CD4-positive, alpha-beta T cell treated with Interferon gamma for 1 hour (primary cell): Measurements from ENCODE around the gene ESRRG.

ENCODE experiments used
- DNase-seq: peaks from one replicate; pipeline ENCODE4 v3.0.0-alpha.2; 2020

The ESRRG gene

DNA sequence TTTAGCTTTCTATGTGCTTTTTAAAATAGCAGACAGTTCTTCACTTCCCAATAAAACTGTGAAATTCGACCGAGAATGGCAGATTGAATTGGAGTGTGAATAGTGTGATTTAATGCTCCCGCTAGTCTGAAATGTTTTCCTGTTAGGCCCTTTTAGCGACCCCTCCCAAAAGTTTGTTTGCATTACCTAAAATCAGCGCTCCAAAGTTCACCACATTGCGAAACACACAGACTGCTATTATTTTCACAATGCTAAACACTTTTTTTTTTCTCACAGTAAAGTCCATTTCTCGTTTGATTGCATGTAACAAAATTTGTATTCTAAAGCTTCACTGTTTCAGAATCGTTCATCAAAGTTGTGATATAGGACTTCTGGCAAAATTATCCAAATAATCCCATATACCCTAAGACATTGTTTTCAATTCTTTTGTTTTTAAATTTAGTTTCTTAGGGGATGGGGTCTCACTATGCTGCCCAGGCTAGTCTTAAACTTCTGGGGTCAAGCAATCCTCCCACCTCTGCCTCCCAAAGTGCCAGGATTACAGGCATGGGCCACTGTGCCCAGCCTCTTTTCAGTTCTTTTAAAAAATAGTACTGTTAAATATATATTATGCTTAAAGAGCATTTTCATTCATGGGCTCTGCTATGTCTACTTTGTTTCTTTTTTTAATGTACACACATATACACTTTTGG, 223.5 kb downstream of the ESRRG start:
- no peak for DNase-seq

DNA sequence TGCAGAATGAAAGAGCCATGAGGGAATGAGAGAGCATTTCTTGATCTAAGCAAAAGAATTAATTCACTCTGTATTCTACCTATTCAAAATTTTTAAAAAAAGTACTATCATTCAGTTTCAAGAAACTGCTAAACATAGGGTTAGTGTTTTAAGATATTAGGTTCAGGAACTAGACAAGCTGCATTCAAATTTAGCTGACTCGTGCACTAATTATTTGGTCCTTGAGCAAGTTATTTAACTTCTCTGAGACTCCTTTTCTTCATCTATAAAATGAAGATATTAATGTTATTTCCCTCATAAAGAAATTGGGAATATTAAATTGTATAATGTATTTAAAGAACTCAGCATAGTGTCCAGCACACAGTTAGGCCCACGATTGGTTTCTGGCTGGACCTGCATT, 225.0 kb downstream of the ESRRG start:
- no peak for DNase-seq

DNA sequence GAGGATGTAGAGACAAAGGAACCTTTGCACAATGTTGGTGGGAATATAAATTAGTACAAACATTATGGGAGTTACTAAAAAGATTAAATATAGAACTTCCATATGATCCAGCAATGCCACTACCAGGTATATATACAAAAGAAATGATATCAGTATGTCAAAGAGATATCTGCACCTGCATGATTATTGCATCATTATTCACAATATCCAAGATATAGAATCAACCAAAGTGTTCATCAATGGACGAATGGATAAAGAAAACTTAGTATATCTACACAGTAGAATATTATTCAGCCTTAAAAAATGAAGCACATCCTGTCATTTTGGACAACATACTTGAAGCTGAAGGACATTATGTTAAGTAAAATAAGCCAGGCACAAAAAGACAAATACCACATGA, 238.2 kb downstream of the ESRRG start:
- no peak for DNase-seq

DNA sequence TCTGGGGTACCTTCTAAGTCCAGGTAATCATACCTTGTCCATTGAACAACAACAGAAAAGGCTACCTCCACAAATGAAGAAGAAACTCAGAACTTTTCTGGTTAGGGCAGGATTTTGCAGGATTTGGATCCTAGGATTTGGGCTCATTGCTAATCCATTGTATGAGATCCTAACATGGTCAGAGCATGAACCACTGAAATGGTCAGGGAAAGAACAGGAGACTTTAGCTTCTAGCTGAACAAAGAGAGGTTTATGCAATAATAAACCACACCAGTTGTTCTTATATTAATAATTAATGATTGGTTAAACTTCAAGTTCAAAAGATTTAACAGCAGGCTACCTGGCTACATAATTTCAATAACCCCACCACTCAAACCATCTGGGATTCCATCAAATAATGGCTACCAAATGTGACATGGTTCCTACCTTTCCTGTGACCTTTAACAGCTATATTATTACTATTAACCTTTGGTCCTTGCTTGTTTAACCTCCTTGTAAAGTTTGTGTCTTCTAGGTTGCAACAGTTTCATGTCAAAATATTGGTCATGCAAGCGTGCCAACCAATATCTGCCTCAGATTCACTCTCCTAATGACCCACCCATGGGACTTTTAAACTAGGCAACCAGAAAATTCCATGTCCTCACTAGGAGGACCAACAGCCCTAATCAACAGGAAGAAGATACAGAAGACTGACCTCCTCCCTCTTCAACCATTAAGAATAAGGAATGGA, 239.4 kb downstream of the ESRRG start:
- DNase-seq = no peak

DNA sequence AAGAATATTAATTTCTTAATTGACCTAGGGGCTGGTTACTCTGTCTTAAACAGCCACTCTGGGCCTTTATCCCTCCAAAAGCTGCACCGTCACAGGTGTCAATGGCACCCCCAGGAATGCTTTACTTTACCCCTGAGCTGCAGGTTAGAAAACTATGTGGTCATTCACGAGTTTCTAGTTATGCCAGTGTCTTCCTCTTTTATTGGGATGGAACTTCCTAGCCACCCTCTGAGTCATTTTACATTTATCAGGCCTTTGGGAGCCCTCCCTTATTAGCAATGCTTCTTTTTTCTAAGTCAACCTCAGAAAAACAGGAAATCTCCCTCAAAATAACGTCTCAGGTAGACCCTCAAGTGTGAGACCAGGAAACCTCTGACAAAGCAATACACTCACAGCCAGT, 240.6 kb downstream of the ESRRG start:
- no peak for DNase-seq

DNA sequence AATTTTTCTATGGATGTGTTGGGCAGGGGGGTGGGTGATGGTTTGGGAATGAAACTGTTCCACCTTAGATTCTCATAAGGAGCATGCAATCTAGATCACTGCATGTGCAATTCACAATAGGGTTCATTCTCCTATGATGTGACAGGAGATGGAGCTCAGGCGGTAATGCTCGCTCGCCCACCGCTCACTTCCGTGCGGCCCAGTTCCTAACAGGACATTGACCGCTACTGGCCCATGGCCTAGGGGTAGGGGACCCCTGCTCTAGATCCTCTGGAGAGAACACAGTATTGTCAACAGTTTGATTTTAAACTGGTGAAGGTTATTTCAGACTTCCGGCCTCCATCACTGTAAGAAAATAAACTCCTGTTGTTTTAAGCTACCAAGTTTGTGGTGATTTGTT, 245.0 kb downstream of the ESRRG start:
- DNase-seq = no peak

DNA sequence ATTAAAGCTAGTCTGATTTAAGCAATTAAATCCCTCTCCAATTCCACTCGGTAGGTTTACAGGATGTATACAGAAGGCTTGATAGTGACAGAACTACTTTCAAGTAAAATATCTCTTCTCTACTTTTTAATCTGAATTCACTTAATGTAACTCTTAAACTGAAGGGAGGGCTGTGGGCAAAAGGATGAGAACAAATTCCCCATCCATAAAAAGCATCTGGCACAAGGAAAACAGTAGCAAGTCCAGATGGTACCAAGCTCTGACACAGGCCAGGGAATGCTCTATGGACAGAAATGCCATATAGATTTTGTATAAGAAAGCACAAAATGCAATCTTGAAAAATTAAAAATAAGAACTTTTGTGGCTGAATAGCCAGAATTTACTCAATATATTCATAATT, 246.9 kb downstream of the ESRRG start:
- no peak for DNase-seq

DNA sequence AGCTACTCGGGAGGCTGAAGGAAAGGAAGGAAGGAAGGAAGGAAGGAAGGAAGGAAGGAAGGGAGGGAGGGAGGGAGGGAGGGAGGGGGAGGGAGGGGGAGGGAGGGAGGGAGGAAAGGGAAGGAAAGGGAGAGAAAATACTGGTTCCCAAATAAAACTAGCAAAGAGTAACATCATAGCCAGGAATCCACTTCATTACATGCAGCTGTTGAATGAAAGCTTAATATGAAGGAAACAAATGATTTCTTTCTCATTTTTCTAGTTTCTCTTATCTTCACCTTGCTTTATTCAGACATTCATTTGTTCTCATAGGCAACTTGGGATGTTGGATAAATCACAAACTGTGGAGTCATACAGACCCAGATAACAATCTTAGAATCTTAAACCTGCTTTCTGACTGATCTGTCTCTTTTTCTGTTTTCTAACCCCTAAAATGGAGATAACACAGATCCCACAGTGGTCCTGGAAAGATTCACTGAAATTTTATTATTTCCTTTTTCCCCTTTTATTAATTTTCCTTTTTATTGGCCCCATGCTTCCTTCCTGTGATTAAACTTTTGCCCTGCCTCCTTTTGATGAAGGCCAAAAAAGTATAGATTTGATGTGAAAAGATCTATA, 247.5 kb downstream of the ESRRG start:
- no peak for DNase-seq

DNA sequence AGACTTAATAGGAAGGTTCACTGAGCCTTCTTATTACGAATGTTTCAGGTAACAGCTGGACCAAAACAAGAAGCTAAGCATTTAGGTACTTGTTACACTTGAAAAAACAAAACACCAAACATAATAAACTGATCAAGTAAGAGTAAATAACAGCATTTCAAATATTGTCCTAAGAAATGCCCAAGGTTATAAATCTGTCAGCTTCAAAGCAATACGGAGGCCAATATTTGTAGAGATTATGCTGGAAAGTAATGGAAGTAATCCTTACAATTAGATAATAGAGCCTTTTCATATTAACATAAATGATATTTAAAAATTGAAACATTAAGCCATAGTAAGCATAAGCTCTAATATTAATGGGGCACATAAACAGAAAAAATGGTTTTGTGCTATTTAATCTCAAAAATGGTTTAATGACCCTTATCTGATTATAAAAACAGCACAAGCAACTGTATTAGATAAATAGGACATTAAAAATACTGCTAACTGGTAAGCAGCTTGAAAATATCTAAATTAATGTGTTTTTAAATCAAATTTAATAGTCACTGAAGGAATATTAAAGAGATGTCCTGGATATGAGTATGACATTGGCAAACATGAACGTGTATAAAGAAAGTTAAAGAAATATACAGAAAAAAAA, 256.9 kb downstream of the ESRRG start:
- no peak for DNase-seq

DNA sequence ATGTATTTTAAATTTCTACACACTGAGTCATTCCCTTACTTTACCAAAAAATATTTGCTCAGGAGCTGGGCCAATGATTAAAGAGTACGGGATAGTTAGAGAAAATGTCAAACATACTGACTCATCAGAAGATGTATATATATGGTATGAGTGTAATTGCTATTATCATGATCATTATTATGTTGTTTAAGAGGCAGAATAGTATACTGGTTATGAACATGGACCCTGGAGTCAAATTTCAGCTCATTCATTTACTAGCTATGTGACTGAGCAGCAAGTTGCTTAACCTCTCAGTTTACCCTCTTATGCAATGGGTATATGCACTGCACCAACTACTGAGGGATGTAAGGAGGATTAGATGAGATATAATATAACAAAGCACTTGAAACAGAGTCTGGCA, 258.7 kb downstream of the ESRRG start:
- DNase-seq = no peak

DNA sequence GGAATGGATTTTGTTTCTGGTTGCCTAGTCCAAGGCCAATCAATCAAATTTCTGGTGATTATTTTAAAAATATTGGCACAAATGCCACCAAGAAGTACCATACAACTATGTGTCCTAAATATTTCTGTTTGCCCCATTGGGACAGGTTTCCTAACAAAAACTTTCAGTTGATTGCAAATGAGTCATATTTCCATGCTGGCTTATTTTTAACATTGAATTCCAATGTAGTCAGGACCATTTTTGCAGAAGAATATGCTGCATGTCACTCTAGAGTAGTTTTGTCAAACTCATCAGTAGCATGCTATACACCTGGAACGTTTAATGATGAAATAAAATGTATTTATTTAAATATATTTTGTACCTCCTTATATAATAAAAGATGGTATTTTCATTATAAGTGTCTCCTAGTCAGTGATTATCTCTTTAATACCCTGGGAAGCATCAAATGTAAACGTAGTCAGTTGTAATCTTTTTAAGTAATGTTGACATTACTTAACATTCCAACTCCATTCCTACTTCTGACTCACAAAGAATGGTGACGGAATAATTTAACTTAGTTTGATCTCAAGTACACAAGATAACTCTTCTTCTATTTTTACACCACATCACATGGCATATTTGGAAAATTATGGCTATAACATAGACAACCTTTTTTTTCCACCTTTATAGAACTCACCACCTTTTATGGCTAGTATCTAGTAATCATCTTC, 261.0 kb downstream of the ESRRG start:
- no peak for DNase-seq

DNA sequence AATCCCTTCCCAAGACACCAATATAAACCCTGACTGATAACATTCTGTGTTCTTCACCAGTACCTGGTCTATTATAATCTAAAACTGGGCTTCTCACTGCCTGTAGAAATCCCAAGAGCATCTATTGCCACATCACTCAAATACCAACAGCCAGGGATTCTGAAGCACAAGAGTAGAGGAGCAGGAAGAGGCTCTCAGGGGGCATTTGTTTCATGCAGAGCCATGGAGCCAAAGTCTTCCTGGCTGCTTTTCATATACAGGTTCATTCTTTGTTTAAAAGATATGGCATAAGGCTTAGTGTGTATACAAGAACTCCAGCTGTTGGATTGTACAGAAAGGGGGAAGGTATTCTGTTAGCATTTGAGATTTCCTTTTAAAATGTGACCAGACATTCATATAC, 261.8 kb downstream of the ESRRG start:
- DNase-seq = no peak

DNA sequence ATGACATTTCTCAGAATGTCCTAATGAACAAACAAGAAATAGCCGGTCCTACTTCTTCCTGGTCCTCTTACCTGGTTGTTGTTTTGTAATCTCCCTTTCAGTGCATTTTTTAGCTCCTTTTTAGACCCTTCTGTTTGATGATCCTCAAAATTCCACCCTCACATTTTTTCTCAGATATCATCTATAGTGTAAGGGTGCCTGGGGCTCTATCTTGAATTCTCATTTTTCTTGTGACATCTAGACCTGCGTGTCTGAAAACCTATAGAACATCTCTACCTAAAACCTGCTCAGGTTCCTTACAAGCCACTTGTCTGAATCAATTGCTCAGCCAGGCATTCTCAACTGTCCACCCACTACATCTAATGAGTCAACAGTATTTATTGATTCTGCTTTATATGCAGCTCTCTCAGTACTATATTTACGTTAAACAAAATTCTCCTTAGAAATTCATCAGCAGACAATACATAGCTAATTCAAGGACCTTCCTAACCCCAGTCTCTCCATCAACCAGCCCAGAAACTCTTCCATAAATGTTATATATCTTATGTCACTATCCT, 263.5 kb downstream of the ESRRG start:
- DNase-seq = no peak

DNA sequence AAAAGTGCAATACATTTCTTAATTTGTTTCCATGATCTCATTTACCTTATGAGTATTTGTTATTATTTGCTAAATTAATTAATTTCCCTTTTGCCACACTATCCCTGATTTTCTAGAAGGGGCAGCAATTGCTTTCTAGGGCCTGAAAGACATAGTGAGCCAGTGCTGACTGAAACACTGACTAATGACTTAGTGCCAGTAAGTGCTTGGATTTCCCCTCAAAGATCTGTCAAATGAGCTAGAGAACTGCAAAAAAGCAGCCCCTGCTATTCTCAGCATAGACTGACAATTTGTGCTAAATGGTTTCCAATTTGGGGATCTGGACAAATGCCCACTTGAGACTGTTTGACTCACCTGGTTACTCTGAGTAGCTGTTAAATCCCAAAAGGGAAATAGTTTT, 264.4 kb downstream of the ESRRG start:
- no peak for DNase-seq

DNA sequence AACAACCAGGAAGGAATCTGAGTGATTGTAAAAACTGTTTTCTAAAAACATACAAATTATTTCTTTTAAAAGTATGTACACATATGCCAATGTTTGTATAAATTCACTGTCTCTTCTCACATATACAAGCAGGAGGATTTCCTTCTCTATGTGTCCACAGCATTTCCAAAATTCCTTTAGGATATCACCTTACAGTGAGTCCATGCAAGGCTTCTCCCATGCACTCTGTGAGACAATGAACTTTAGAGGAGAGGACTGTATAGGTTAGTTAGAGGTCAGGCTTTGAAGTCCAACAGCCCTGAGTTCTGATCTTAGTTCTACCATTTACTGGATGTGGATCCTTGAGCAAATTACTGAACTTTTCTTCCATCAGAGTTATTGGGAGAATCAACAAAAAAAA, 265.9 kb downstream of the ESRRG start:
- no peak for DNase-seq

DNA sequence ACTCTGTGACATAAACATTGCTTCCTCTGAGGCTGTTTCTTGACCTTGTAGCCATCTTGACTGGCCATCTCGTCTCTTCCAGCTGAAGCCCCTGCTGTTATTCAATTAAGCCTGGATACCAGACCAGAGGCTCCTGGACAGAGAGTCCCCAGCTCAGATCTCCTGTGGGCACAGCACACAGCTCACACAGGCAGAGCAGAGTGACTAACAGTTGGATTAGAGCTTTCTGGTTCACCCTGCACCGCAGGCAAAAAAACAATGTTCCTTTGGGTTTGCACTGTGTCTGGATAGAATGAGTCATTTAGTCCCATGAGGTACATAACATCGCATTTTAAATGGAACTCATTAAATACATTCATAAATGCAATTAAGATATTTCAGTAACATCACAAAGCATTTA, 266.5 kb downstream of the ESRRG start:
- DNase-seq = no peak

DNA sequence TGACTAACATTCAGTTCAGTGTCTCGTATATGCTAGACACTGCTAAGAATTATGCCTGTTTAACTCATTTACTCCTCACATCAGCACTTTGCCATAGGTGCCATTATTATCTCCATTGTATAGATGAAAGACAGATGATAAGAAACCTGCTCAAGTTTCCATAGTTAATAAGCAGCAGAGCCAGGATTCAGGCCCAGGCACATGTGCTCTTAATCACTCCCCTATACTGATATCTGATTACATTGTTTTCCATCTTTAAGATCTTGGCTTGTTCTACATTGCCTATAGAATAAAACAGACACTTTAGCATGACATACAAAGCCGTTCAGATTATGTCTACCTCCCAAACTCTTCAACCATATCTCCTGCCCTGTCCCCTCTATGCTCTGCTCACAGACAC, 269.5 kb downstream of the ESRRG start:
- no peak for DNase-seq
